ENCODE data around the gene TRMT10B.

GRCh38 chr9:37798677-37799076, 45.1 kb downstream of the TRMT10B start:
- no peak for TF ChIP-seq ZNF114 (tag by site-specific recombination; IDR thresholded peaks at IDR 0.05)
- no peak for TF ChIP-seq CTCF (tag by site-specific recombination; IDR thresholded peaks at IDR 0.05)
